Endothelial cell of umbilical vein (primary cell): Measurements from ENCODE around the gene SLC46A1. TPM values are rescaled to one million over a fixed set of nuclear protein-coding genes. Genes with fewer than 3 reads are reported as not detected.

Experiments
- BruUV-seq: library from RNA; stranded (reverse); fragments of 400-500 nt; replicated peaks from 2 replicates; lab custom pipeline; 2021; lab: Mats Ljungman, UMichigan
- CTCF ChIA-PET: fragments of 300-600, 350-600 bp; sonication (Branson Sonifier 250); formaldehyde crosslinking; loops from one replicate; lab custom pipeline; 2021; ENCODE audit warnings: antibody characterized with exemption, inconsistent platforms; lab: Charles Lee
- POLR2A ChIA-PET: fragments of 300-600, 350-600 bp; sonication (Branson Sonifier 250); formaldehyde crosslinking; loops from one replicate; lab custom pipeline; 2021; ENCODE audit warnings: antibody characterized with exemption, inconsistent platforms; lab: Charles Lee
- DNase-seq: peaks from one replicate; pipeline ENCODE4 v3.0.0-alpha.2; 2011; ENCODE audit warnings: low read depth, low spot score
- FAIRE-seq: peaks from 2 replicates; lab custom pipeline; 2011; peaks lifted over from hg19 to GRCh38; lab: Jason Lieb, UNC
- H2AFZ ChIP-seq: 2 replicates; pipeline ENCODE4 v1.6.0; 2012; ENCODE audit warnings: low read depth, low read length, control low read depth, inconsistent platforms
- H3K27ac ChIP-seq: 2 replicates; pipeline ENCODE4 v1.5.1; 2011; ENCODE audit warnings: low read depth, mild to moderate bottlenecking, control low read depth, low read length, moderate library complexity; ENCODE audit not compliant: insufficient read depth
- H3K27me3 ChIP-seq, 2 experiments: 2 replicates each; pipeline versions ENCODE4 v1.6.0 to v1.6.1; 2011; ENCODE audit warnings: low read length in 2 of 2, mixed read lengths in 1 of 2; ENCODE audit not compliant: control insufficient read depth in 2 of 2, insufficient read depth in 2 of 2
- H3K36me3 ChIP-seq, 2 experiments: 2 replicates in 1 of 2; 3 replicates in 1 of 2; pipeline ENCODE4 v1.5.1; 2011; ENCODE audit warnings: low read length in 2 of 2, mild to moderate bottlenecking in 1 of 2, moderate library complexity in 1 of 2; ENCODE audit not compliant: control insufficient read depth in 2 of 2, insufficient read depth in 2 of 2; ENCODE audit errors: extremely low read depth in 1 of 2
- H3K4me1 ChIP-seq: 3 replicates; pipeline ENCODE4 v1.5.1; 2011; ENCODE audit warnings: mild to moderate bottlenecking, low read length; ENCODE audit not compliant: control insufficient read depth, insufficient read depth; ENCODE audit errors: extremely low read depth
- H3K4me2 ChIP-seq: 2 replicates; pipeline ENCODE4 v1.6.1; 2011; ENCODE audit warnings: low read length, control low read depth, mixed read lengths; ENCODE audit not compliant: insufficient read depth
- H3K4me3 ChIP-seq, 3 experiments: fragments of 200-600 bp in 1 of 3; sonication (generic), shearing (Covaris generic) in 1 of 3; replicated peaks in 1 of 3; 2 replicates each; pipeline ENCODE4 v1.5.1; 2011 to 2016; ENCODE audit warnings: control low read depth in 3 of 3, low read length in 3 of 3, mild to moderate bottlenecking in 2 of 3, inconsistent platforms in 1 of 3, low read depth in 1 of 3, moderate library complexity in 1 of 3; ENCODE audit not compliant: insufficient read depth in 1 of 3
- H3K79me2 ChIP-seq: 2 replicates; pipeline ENCODE4 v1.6.0; 2012; ENCODE audit warnings: low read length, inconsistent platforms; ENCODE audit not compliant: control insufficient read depth, insufficient read depth
- H3K9ac ChIP-seq: replicated peaks from 2 replicates; pipeline ENCODE3; 2011; ENCODE audit warnings: low read length, control low read depth; ENCODE audit not compliant: insufficient read depth; ENCODE audit errors: extremely low read depth
- H3K9me1 ChIP-seq: replicated peaks from 3 replicates; pipeline ENCODE4 v1.6.0; 2011; ENCODE audit warnings: mild to moderate bottlenecking, low read length; ENCODE audit not compliant: control insufficient read depth, insufficient read depth; ENCODE audit errors: extremely low read depth
- H3K9me3 ChIP-seq: replicated peaks from 2 replicates; pipeline ENCODE4 v1.5.1; 2012; ENCODE audit warnings: low read length, inconsistent platforms; ENCODE audit not compliant: control insufficient read depth, insufficient read depth
- H4K20me1 ChIP-seq: replicated peaks from 2 replicates; pipeline ENCODE3; 2011; ENCODE audit warnings: mild to moderate bottlenecking, low read length; ENCODE audit not compliant: control insufficient read depth, insufficient read depth; ENCODE audit errors: extremely low read depth
- EZH2 ChIP-seq: IDR thresholded peaks from 2 replicates; pipeline ENCODE4 v1.6.1; 2012; ENCODE audit warnings: borderline replicate concordance, low read depth, mild to moderate bottlenecking, moderate library complexity, low read length, inconsistent platforms; ENCODE audit not compliant: severe bottlenecking
- FOS ChIP-seq: IDR thresholded peaks from 2 replicates; pipeline ENCODE4 v1.6.1; 2011; ENCODE audit warnings: mild to moderate bottlenecking, low read length, moderate library complexity, borderline replicate concordance; ENCODE audit not compliant: insufficient read depth
- GATA2 ChIP-seq: IDR thresholded peaks from 2 replicates; pipeline ENCODE4 v1.7.0; 2011; ENCODE audit warnings: low read depth, mild to moderate bottlenecking, moderate library complexity, mixed read lengths, low read length; ENCODE audit not compliant: insufficient read length, insufficient read depth
- JUN ChIP-seq: IDR thresholded peaks from 2 replicates; pipeline ENCODE4 v1.6.1; 2011; ENCODE audit warnings: borderline replicate concordance, low read depth; ENCODE audit not compliant: insufficient read length, insufficient read depth
- MYC ChIP-seq: IDR thresholded peaks from one replicate; pipeline ENCODE4 v1.6.1; 2011; ENCODE audit warnings: mild to moderate bottlenecking, low read depth, low read length
- POLR2A ChIP-seq: IDR thresholded peaks from 2 replicates; pipeline ENCODE4 v1.6.1; 2012; ENCODE audit warnings: low read depth, mild to moderate bottlenecking, control low read depth, low read length
- POLR2AphosphoS5 ChIP-seq: IDR thresholded peaks from 2 replicates; pipeline ENCODE4 v1.6.1; 2012; ENCODE audit warnings: low read depth, mild to moderate bottlenecking, control low read depth, low read length, moderate library complexity; ENCODE audit not compliant: insufficient read depth
- dilution Hi-C: fragments of 300-500 bp; cut with MboI; formaldehyde crosslinking; loops from one replicate; pipeline ENCODE4 v1.15.0; 2019; ENCODE audit warnings: low sequenced_read_pairs; ENCODE audit not compliant: extremely low pct_ligation_motif_present
- intact Hi-C: fragments of 100-400 bp; cut with micrococcal nuclease; formaldehyde crosslinking; loops from one replicate; pipeline ENCODE4 v1.10.0; 2022
- polyA plus RNA-seq, 4 experiments: library from polyadenylated mRNA; depleted of rRNA in 3 of 4; stranded (reverse) in 3 of 4; unstranded in 1 of 4; fragments of >200 nt; gene quantifications; 2 replicates each; pipeline versions ENCODE4 v1.2.1 to v1.2.3, GENCODE V29; 2011 to 2012; ENCODE audit warnings: missing spikeins in 1 of 4
- total RNA-seq: library from RNA; stranded (reverse); gene quantifications from 2 replicates; pipeline ENCODE4 v1.2.3, GENCODE V29; 2021
- TF ChIP-seq, protein P1 (sequence below), 2 donors: IDR thresholded peaks; 1 replicate in 1 of 2; 2 replicates in 1 of 2; pipeline ENCODE4 v1.5.1; 2011; ENCODE audit warnings: low read length in 2 of 2, mild to moderate bottlenecking in 2 of 2, moderate library complexity in 2 of 2, control low read depth in 1 of 2, inconsistent platforms in 1 of 2, low read depth in 1 of 2; ENCODE audit not compliant: insufficient read depth in 1 of 2; ENCODE audit errors: extremely low read depth in 1 of 2
- TF ChIP-seq, protein P2 (sequence below): IDR thresholded peaks from 2 replicates; pipeline ENCODE4 v1.6.1; 2011; ENCODE audit not compliant: insufficient read depth, insufficient read length

The SLC46A1 gene
- total and polyA plus RNA-seq, 2 donors (not counting 3 experiments of a cell fraction or from before 2014, with no cell fraction given) = 2.6 to 4.1 TPM

DNA sequence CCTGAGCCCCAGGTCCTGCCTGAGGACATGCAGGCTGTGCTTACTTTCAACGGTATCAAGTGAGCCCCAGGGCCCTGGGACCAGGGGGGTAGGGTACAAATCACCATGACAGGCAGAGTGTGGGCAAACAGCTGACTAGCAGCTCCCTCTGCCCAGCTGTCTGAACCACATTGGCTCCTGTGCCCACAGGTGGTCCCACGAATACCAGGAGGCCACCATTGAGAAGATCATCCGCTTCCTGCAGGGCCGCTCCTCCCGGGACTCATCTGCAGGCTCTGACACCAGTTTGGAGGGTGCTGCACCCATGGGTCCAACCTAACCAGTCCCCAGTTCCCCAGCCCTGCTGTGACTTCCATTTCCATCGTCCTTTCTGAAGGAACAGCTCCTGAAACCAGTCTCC is 10.0 kb downstream of the SLC46A1 start:
- Histone ChIP-seq H2AFZ (no peak overlapping the region), H3K4me1 (peaks cover 4% of the 10 kb centered on the region), H3K4me2 (no peak overlapping the region), H3K9me3 (no peaks in the 10 kb centered on the region), H3K27me3 (no peaks in the 10 kb centered on the region), H3K9me1 (no peaks in the 10 kb centered on the region), H3K79me2 (no peaks in the 10 kb centered on the region), H3K27ac (no peak overlapping the region), H3K9ac (no peak overlapping the region), H3K4me3 (no peak overlapping the region), H4K20me1 (no peaks in the 10 kb centered on the region), H3K36me3 (no peaks in the 10 kb centered on the region)
- CTCF ChIA-PET = interaction anchor here (1.0 to 1.3 kb wide), 3 partner anchors 14 to 30 kb away, joined by 3 to 5 read pairs (median 5); no protein-coding TSS in a partner anchor
- no TSS peak for BruUV-seq
- intact Hi-C loops (no loop called here), dilution Hi-C loops (no loop called here)
- no peak for TF ChIP-seq FOS
- TF ChIP-seq, protein P1, sequence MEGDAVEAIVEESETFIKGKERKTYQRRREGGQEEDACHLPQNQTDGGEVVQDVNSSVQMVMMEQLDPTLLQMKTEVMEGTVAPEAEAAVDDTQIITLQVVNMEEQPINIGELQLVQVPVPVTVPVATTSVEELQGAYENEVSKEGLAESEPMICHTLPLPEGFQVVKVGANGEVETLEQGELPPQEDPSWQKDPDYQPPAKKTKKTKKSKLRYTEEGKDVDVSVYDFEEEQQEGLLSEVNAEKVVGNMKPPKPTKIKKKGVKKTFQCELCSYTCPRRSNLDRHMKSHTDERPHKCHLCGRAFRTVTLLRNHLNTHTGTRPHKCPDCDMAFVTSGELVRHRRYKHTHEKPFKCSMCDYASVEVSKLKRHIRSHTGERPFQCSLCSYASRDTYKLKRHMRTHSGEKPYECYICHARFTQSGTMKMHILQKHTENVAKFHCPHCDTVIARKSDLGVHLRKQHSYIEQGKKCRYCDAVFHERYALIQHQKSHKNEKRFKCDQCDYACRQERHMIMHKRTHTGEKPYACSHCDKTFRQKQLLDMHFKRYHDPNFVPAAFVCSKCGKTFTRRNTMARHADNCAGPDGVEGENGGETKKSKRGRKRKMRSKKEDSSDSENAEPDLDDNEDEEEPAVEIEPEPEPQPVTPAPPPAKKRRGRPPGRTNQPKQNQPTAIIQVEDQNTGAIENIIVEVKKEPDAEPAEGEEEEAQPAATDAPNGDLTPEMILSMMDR (IDR thresholded peaks at IDR 0.05; ENCODE audit: extremely low read depth in 1 of 2, insufficient read depth in 1 of 2, low read depth in 1 of 2, low read length in 2 of 2) = no peak
- TF ChIP-seq JUN = no peak
- no peak for TF ChIP-seq EZH2
- TF ChIP-seq, protein P2, sequence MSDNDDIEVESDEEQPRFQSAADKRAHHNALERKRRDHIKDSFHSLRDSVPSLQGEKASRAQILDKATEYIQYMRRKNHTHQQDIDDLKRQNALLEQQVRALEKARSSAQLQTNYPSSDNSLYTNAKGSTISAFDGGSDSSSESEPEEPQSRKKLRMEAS = no peak
- no peak for TF ChIP-seq POLR2A
- no peak for TF ChIP-seq POLR2AphosphoS5
- no peak for TF ChIP-seq GATA2
- no peak for TF ChIP-seq MYC
- no peak for FAIRE-seq
- DNase-seq = no peak
- POLR2A ChIA-PET = no interaction called here
